Skin epidermis (tissue), 12 donors: ENCODE measurements around the gene TNK2.
"Not testable (repeated sequence)": the region's sequence is repeated elsewhere in the genome, so short reads cannot be mapped to it uniquely, and the experiment has no call there.

Source experiments
- H3K27ac ChIP-seq, 21 experiments: fragments of 200-600 bp; sonication (generic) in 11 of 21; one replicate each; pipeline ENCODE4 v1.5.0; 2020; ENCODE audit warnings: mild to moderate bottlenecking in 3 of 21, inconsistent platforms in 2 of 21, moderate library complexity in 2 of 21
- H3K4me3 ChIP-seq, 7 experiments: fragments of 200-600 bp; sonication (generic) in 2 of 7; one replicate each; pipeline ENCODE4 v1.5.0; 2020; ENCODE audit warnings: inconsistent platforms in 2 of 7, mild to moderate bottlenecking in 2 of 7, moderate library complexity in 1 of 7

TNK2 gene

GRCh38 chr3:195875482-195876236, 32.7 kb downstream of the TNK2 start:
- Histone ChIP-seq H3K27ac (no peak overlapping the region), H3K4me3 (no peak overlapping the region)

GRCh38 chr3:195873971-195874370, 34.4 kb downstream of the TNK2 start:
- no peak overlapping the region for H3K27ac ChIP-seq
- no peak overlapping the region for H3K4me3 ChIP-seq

GRCh38 chr3:195873281-195873887, 35.0 kb downstream of the TNK2 start:
- H3K4me3 ChIP-seq = no peak overlapping the region
- H3K27ac ChIP-seq = no peak overlapping the region

GRCh38 chr3:195872800-195873199, 35.6 kb downstream of the TNK2 start:
- Histone ChIP-seq H3K4me3 (no peak overlapping the region), H3K27ac (no peak overlapping the region)

GRCh38 chr3:195872097-195872496, 36.3 kb downstream of the TNK2 start:
- Histone ChIP-seq H3K4me3 (no peak overlapping the region), H3K27ac (no peak overlapping the region)

- not testable (repeated sequence) for H3K27ac ChIP-seq, H3K4me3 ChIP-seq
Measured at GRCh38 chr3:195871686-195872085, 36.7 kb downstream of the TNK2 start.

GRCh38 chr3:195870937-195871336, 37.4 kb downstream of the TNK2 start:
- no peak overlapping the region for H3K4me3 ChIP-seq

GRCh38 chr3:195870442-195870841, 37.9 kb downstream of the TNK2 start:
- Histone ChIP-seq H3K4me3 (no peak overlapping the region), H3K27ac (no peak overlapping the region)

More at GRCh38 chr3:195870937-195871336, 37.4 kb downstream of the TNK2 start:
- no peak overlapping the region for H3K27ac ChIP-seq

GRCh38 chr3:195869413-195870001, 38.8 kb downstream of the TNK2 start:
- H3K4me3 ChIP-seq = no peak overlapping the region
- H3K27ac ChIP-seq = no peak overlapping the region

GRCh38 chr3:195868866-195869412, 39.4 kb downstream of the TNK2 start:
- Histone ChIP-seq H3K27ac (no peak overlapping the region), H3K4me3 (no peak overlapping the region)

GRCh38 chr3:195868336-195868865, 40.0 kb downstream of the TNK2 start:
- Histone ChIP-seq H3K27ac (no peak overlapping the region), H3K4me3 (no peak overlapping the region)

- no peak overlapping the region for H3K4me3 ChIP-seq
Measured at GRCh38 chr3:195867631-195868335, 40.6 kb downstream of the TNK2 start.

GRCh38 chr3:195866686-195867511, 41.5 kb downstream of the TNK2 start:
- Histone ChIP-seq H3K4me3 (no peak overlapping the region), H3K27ac (no peak overlapping the region)

More at GRCh38 chr3:195867631-195868335, 40.6 kb downstream of the TNK2 start:
- H3K27ac ChIP-seq = no peak overlapping the region

GRCh38 chr3:195865752-195866151, 42.6 kb downstream of the TNK2 start:
- Histone ChIP-seq H3K27ac (no peak overlapping the region), H3K4me3 (no peak overlapping the region)

GRCh38 chr3:195863121-195864061, 45.0 kb downstream of the TNK2 start:
- Histone ChIP-seq H3K4me3 (no peak overlapping the region), H3K27ac (peak overlapping the region in 15 of 21 experiments; percentile 3 to 70 (median 45))

- H3K27ac ChIP-seq, H3K4me3 ChIP-seq: not testable (repeated sequence)
Measured at GRCh38 chr3:195862318-195862717, 46.0 kb downstream of the TNK2 start.

- no peak overlapping the region for H3K4me3 ChIP-seq
- H3K27ac ChIP-seq = no peak overlapping the region
Measured at GRCh38 chr3:195860456-195860855, 47.9 kb downstream of the TNK2 start.

- no peak overlapping the region for H3K4me3 ChIP-seq
- peak overlapping the region in 2 of 21 experiments; percentile 30 to 63 for H3K27ac ChIP-seq
Measured at GRCh38 chr3:195859846-195860411, 48.4 kb downstream of the TNK2 start.
